DMS153 (cell line): ENCODE results near the gene SLC29A1.
"Not testable (repeated sequence)": the region's sequence is repeated elsewhere in the genome, so short reads cannot be mapped to it uniquely, and the experiment has no call there.

Source experiments
- DNase-seq: peaks from one replicate; lab custom pipeline; 2025; lab: John Stamatoyannopoulos, UW

The SLC29A1 gene

GRCh38 chr6:44223319-44224028, at the start of gene SLC29A1:
SLC29A1 (plus strand) TSS chr6:44223595; CDS start chr6:44227314, 3,719 bp downstream.
- peak; percentile 50 for DNase-seq

GRCh38 chr6:44176130-44176761, 47.1 kb upstream of the SLC29A1 start:
- DNase-seq: no peak

GRCh38 chr6:44176762-44177509, 46.5 kb upstream of the SLC29A1 start:
- no peak for DNase-seq

GRCh38 chr6:44177691-44178423, 45.5 kb upstream of the SLC29A1 start:
- DNase-seq: no peak

- no peak for DNase-seq
Observed at GRCh38 chr6:44178424-44179071, 44.8 kb upstream of the SLC29A1 start.

GRCh38 chr6:44179072-44179536, 44.3 kb upstream of the SLC29A1 start:
- DNase-seq: no peak

GRCh38 chr6:44179648-44180047, 43.7 kb upstream of the SLC29A1 start:
- DNase-seq: no peak

GRCh38 chr6:44180406-44180805, 43.0 kb upstream of the SLC29A1 start:
- DNase-seq: no peak

- DNase-seq: no peak
Observed at GRCh38 chr6:44180886-44181285, 42.5 kb upstream of the SLC29A1 start.

- not testable (repeated sequence) for DNase-seq
Observed at GRCh38 chr6:44181784-44182183, 41.6 kb upstream of the SLC29A1 start.

- DNase-seq: no peak
Observed at GRCh38 chr6:44182911-44183390, 40.4 kb upstream of the SLC29A1 start.

- DNase-seq: no peak
Observed at GRCh38 chr6:44183783-44184182, 39.6 kb upstream of the SLC29A1 start.

GRCh38 chr6:44185356-44185755, 38.0 kb upstream of the SLC29A1 start:
- DNase-seq: peak; percentile 44

- no peak for DNase-seq
Observed at GRCh38 chr6:44185953-44186634, 37.3 kb upstream of the SLC29A1 start.

GRCh38 chr6:44186635-44187025, 36.8 kb upstream of the SLC29A1 start:
- no peak for DNase-seq

- DNase-seq: no peak
Observed at GRCh38 chr6:44188819-44189218, 34.6 kb upstream of the SLC29A1 start.

GRCh38 chr6:44189257-44189656, 34.1 kb upstream of the SLC29A1 start:
- DNase-seq: no peak

- DNase-seq: no peak
Observed at GRCh38 chr6:44190715-44191114, 32.7 kb upstream of the SLC29A1 start.

GRCh38 chr6:44192428-44193041, 30.9 kb upstream of the SLC29A1 start:
- no peak for DNase-seq

GRCh38 chr6:44193307-44193910, 30.0 kb upstream of the SLC29A1 start:
- DNase-seq: no peak
